OCI-LY1 (cell line): ENCODE results near the gene POLR2I.
A peak's percentile ranks its signal among the peaks of the same experiment; 100 is the strongest.
"Not testable (repeated sequence)": the region's sequence is repeated elsewhere in the genome, so short reads cannot be mapped to it uniquely, and the experiment has no call there.

Experiments used
- H2AFZ ChIP-seq: fragments of 200-600 bp; sonication (generic), shearing (Covaris generic); 2 replicates; pipeline ENCODE4 v1.6.0; 2014; ENCODE audit warnings: antibody characterized with exemption, mild to moderate bottlenecking, low read length
- H3F3A ChIP-seq: fragments of 200-600 bp; sonication (generic), shearing (Covaris generic); 2 replicates; pipeline ENCODE4 v1.6.0; 2014; ENCODE audit warnings: mild to moderate bottlenecking, antibody characterized with exemption, low read length, moderate library complexity; ENCODE audit not compliant: insufficient read depth
- H3K27ac ChIP-seq: fragments of 200-600 bp; sonication (generic); 2 replicates; pipeline ENCODE4 v1.5.1; 2014; ENCODE audit warnings: low read length, mixed run types, mild to moderate bottlenecking, low read depth; ENCODE audit not compliant: poor library complexity, severe bottlenecking
- H3K27me3 ChIP-seq: fragments of 200-600 bp; sonication (generic); 2 replicates; pipeline ENCODE4 v1.6.0; 2014; ENCODE audit warnings: antibody characterized with exemption, mild to moderate bottlenecking, low read length, moderate library complexity; ENCODE audit not compliant: insufficient read depth
- H3K36me3 ChIP-seq: fragments of 200-600 bp; sonication (generic); 2 replicates; pipeline ENCODE4 v1.6.1; 2014; ENCODE audit warnings: mild to moderate bottlenecking, antibody characterized with exemption, low read length, moderate library complexity, mixed read lengths; ENCODE audit not compliant: insufficient read depth
- H3K4me1 ChIP-seq: fragments of 200-600 bp; sonication (generic); 2 replicates; pipeline ENCODE4 v1.5.1; 2014; ENCODE audit warnings: mild to moderate bottlenecking, low read length, moderate library complexity; ENCODE audit not compliant: insufficient read depth, severe bottlenecking
- H3K4me2 ChIP-seq: fragments of 200-600 bp; sonication (generic), shearing (Covaris generic); 2 replicates; pipeline ENCODE4 v1.6.1; 2014; ENCODE audit warnings: low read length
- H3K4me3 ChIP-seq: fragments of 200-600 bp; sonication (generic); 2 replicates; pipeline ENCODE4 v1.5.1; 2014; ENCODE audit warnings: low read length, low read depth, mild to moderate bottlenecking, mixed read lengths; ENCODE audit not compliant: poor library complexity, severe bottlenecking
- H3K79me2 ChIP-seq: fragments of 200-600 bp; shearing (Covaris generic); 2 replicates; pipeline ENCODE4 v1.6.1; 2016; ENCODE audit warnings: mixed run types, low read length, mixed read lengths; ENCODE audit not compliant: insufficient read depth
- H3K9ac ChIP-seq: fragments of 200-600 bp; sonication (generic), shearing (Covaris generic); 2 replicates; pipeline ENCODE4 v1.6.1; 2014; ENCODE audit warnings: mild to moderate bottlenecking, low read length, mixed read lengths
- H3K9me2 ChIP-seq: fragments of 200-600 bp; sonication (generic), shearing (Covaris generic); 2 replicates; pipeline ENCODE4 v1.6.1; 2014; ENCODE audit warnings: low read depth, mild to moderate bottlenecking, low read length, mixed read lengths
- H3K9me3 ChIP-seq: fragments of 200-600 bp; shearing (Covaris generic); 2 replicates; pipeline ENCODE4 v1.6.1; 2014; ENCODE audit warnings: low read length, mixed read lengths
- H4K20me1 ChIP-seq: fragments of 200-600 bp; sonication (generic), shearing (Covaris generic); 2 replicates; pipeline ENCODE4 v1.6.0; 2016; ENCODE audit warnings: mild to moderate bottlenecking, low read length; ENCODE audit not compliant: insufficient read depth
- EZH2 ChIP-seq: fragments of 200-600 bp; sonication (generic), shearing (Covaris generic); IDR thresholded peaks from 2 replicates; pipeline ENCODE4 v1.8.0; 2017; ENCODE audit warnings: borderline replicate concordance, mixed run types, mild to moderate bottlenecking, antibody characterized with exemption, low read length, moderate library complexity, mixed read lengths
- TF ChIP-seq, protein P1 (sequence below): fragments of 200-600 bp; sonication (generic), shearing (Covaris generic); IDR thresholded peaks from 2 replicates; pipeline ENCODE4 v1.5.1; 2017; ENCODE audit warnings: mild to moderate bottlenecking, antibody characterized with exemption, low read length, moderate library complexity, mixed read lengths

POLR2I gene

DNA sequence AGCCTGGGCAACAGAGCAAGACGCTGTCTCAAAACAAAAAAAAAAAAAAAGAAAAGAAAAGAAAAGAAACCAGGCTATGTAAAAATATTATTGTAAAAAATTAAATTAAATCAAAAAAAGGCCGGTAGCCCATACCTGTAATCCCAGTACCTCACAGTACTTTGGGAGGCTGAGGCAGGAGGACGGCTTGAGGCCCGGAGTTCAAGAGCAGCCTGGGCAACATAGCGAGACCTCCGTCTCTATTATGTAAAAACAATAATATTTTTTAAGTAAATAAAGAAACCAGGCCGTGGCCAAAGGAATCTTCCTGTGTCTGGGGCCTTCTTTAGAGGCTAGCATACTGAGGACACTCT, 24.4 kb upstream of the POLR2I start:
- Histone ChIP-seq H3K9me3 (no peaks in the 10 kb centered on the region), H3K4me2 (peak overlapping the region; percentile 75), H3K4me3 (peak overlapping the region; percentile 95), H3K27ac (peak overlapping the region; percentile 60), H3K79me2 (no peaks in the 10 kb centered on the region), H3K36me3 (peaks cover 16% of the 10 kb centered on the region), H4K20me1 (no peaks in the 10 kb centered on the region), H3F3A (no peaks in the 10 kb centered on the region), H3K27me3 (no peaks in the 10 kb centered on the region), H2AFZ (no peak overlapping the region), H3K9me2 (no peaks in the 10 kb centered on the region), H3K4me1 (peaks cover 22% of the 10 kb centered on the region), H3K9ac (peak overlapping the region; percentile 94)
- TF ChIP-seq, protein P1, sequence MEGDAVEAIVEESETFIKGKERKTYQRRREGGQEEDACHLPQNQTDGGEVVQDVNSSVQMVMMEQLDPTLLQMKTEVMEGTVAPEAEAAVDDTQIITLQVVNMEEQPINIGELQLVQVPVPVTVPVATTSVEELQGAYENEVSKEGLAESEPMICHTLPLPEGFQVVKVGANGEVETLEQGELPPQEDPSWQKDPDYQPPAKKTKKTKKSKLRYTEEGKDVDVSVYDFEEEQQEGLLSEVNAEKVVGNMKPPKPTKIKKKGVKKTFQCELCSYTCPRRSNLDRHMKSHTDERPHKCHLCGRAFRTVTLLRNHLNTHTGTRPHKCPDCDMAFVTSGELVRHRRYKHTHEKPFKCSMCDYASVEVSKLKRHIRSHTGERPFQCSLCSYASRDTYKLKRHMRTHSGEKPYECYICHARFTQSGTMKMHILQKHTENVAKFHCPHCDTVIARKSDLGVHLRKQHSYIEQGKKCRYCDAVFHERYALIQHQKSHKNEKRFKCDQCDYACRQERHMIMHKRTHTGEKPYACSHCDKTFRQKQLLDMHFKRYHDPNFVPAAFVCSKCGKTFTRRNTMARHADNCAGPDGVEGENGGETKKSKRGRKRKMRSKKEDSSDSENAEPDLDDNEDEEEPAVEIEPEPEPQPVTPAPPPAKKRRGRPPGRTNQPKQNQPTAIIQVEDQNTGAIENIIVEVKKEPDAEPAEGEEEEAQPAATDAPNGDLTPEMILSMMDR: no peak
- TF ChIP-seq EZH2: no peak

DNA sequence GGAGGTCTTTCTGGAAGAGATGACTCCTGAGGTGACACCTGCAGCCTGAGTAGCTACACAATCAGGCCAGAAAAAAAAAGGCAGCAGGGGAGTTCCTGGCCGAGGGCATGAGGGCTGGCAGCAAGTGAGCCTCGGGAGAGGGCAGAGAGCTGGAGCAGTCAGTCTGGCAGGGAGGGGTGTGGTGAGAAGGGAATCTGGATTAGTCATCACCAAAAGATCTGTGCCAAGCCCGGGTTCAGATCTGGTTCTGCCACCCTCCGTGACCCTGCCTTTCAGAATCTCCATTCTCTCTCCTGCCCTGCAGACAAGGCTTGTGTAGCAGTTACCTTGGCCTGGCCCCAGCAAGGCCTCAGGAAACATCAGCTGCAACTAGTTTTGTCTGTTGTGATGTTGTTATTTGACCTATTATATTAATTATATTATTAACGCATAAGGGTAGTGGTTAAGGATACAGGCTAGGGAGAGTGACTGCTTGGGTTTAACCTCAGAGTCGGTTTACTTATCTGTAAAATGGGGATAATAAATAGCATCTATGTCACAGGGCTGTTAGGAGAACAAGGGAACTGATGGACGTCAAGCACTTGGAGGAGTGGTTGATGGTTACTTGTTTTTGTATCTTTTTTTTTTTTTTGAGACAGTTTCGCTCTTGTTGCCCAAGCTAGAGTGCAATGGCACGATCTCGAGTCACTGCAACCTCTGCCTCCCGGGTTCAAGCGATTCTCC, 22.4 kb upstream of the POLR2I start:
- TF ChIP-seq, protein P1: no peak
- no peak for TF ChIP-seq EZH2
- H3K4me1 ChIP-seq: peaks cover 22% of the 10 kb centered on the region
- H3K9me3 ChIP-seq: no peaks in the 10 kb centered on the region
- H3K9me2 ChIP-seq: no peaks in the 10 kb centered on the region
- H3K79me2 ChIP-seq: no peaks in the 10 kb centered on the region
- H3K36me3 ChIP-seq: peaks cover 4% of the 10 kb centered on the region; the same call in 1 of the 2 replicates
- no peaks in the 10 kb centered on the region for H3F3A ChIP-seq
- H3K27ac ChIP-seq: peak overlapping the region; percentile 40
- peak overlapping the region; percentile 76; the same call in 1 of the 2 replicates for H2AFZ ChIP-seq
- no peaks in the 10 kb centered on the region for H4K20me1 ChIP-seq
- peak overlapping the region; percentile 44; the same call in 1 of the 2 replicates for H3K9ac ChIP-seq
- no peaks in the 10 kb centered on the region for H3K27me3 ChIP-seq
- H3K4me3 ChIP-seq: peak overlapping the region; percentile 12
- H3K4me2 ChIP-seq: peak overlapping the region; percentile 58

DNA sequence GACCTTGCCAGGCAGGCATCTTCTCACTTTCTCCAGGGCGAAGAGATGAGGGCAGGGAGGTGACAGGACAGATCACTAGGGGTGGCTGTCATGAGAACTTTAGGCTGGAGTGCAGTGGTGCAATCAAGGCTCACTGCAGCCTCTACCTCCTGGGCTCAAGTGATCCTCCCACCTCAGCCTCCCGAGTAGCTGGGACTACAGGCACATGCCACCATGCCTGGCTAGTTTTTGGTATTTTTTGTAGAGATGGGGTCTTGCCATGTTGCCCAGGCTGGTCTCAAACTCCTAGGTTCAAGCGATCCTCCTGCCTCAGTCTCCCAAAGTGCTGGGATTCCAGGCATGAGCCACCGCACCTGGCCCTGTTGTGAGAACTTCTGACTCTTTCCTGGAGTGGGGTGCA, 20.2 kb upstream of the POLR2I start:
- not testable (repeated sequence) for H4K20me1 ChIP-seq, H3K79me2 ChIP-seq, H3K9ac ChIP-seq, H3K36me3 ChIP-seq, H2AFZ ChIP-seq, H3K4me3 ChIP-seq, H3K9me2 ChIP-seq, H3K9me3 ChIP-seq, H3K27me3 ChIP-seq, H3F3A ChIP-seq, H3K27ac ChIP-seq, H3K4me2 ChIP-seq
- H3K4me1 ChIP-seq: peaks cover 24% of the 10 kb centered on the region

DNA sequence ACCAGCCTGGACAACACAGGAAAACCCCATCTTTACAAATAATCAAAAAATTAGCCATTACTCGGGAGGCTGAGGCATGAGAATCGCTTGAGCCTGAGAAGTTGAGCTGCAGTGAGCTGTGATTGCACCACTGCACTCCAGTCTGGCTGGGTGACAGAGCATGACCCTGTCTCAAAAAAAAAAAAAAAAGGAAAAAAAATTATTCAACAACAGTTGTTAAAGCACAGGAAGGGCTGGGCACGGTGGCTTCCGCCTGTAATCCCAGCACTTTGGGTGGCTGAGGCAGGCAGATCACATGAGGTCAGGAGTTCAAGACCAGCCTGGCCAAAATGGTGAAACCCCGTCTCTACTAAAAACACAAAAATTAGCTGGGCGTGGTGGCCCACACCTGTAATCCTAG, 16.5 kb upstream of the POLR2I start:
- not testable (repeated sequence) for H3K27ac ChIP-seq, H3K9me3 ChIP-seq, H3K9ac ChIP-seq, H3K79me2 ChIP-seq, H3K27me3 ChIP-seq, H3K4me2 ChIP-seq, H2AFZ ChIP-seq, H3K36me3 ChIP-seq, H3K9me2 ChIP-seq, H3F3A ChIP-seq, H3K4me3 ChIP-seq, H4K20me1 ChIP-seq
- peaks cover 22% of the 10 kb centered on the region for H3K4me1 ChIP-seq
